Left ventricle myocardium inferior (tissue), 1 donor: ENCODE results near the gene MBD3L4. TPM values are rescaled to one million over a fixed set of nuclear protein-coding genes. Genes with fewer than 3 reads are reported as not detected.

Source experiments
- DNase-seq: peaks from one replicate; pipeline ENCODE4 v3.0.0-alpha.2; 2020
- H3K27ac ChIP-seq: fragments of 200-600 bp; replicated peaks from 2 replicates; pipeline ENCODE4 v1.8.0; 2021
- H3K27me3 ChIP-seq: fragments of 200-600 bp; 2 replicates; pipeline ENCODE4 v1.8.0; 2021; ENCODE audit warnings: low read depth
- H3K36me3 ChIP-seq: fragments of 200-600 bp; 2 replicates; pipeline ENCODE4 v1.8.0; 2021
- H3K4me1 ChIP-seq: fragments of 200-600 bp; 2 replicates; pipeline ENCODE4 v1.8.0; 2021
- H3K4me3 ChIP-seq: fragments of 200-600 bp; 2 replicates; pipeline ENCODE4 v1.8.0; 2021; ENCODE audit warnings: mild to moderate bottlenecking, moderate library complexity
- H3K9me3 ChIP-seq: fragments of 200-600 bp; replicated peaks from 2 replicates; pipeline ENCODE4 v1.8.0; 2021
- intact Hi-C: fragments of 100-400 bp; cut with micrococcal nuclease; formaldehyde crosslinking; loops from one replicate; pipeline ENCODE4 v1.11.0; 2022
- total RNA-seq: library from RNA; stranded (reverse); fragmentation: NEBNext Ultra II Directional; extraction: Animal tissue kit (Norgen Biotek cat#: 25700); gene quantifications from one replicate; pipeline ENCODE4 v1.2.1, GENCODE V29; 2021
- TF ChIP-seq, protein P1 (sequence below): fragments of 200-600 bp; IDR thresholded peaks from 2 replicates; pipeline ENCODE4 v1.8.0; 2021; ENCODE audit warnings: antibody characterized with exemption, mild to moderate bottlenecking, borderline replicate concordance
- donor health status: DM: no; HTN: yes; CAD: no; lungs with severe emphysema.

The MBD3L4 gene
- total RNA-seq, 1 donor from 2014 or later, result not detected

GRCh38 chr19:7072541-7072940 is 32.6 kb upstream of the MBD3L4 start:
- Histone ChIP-seq H3K27me3 (no peaks in the 10 kb centered on the region), H3K4me3 (no peak overlapping the region), H3K9me3 (peaks cover 26% of the 10 kb centered on the region), H3K27ac (no peak overlapping the region), H3K4me1 (peaks cover 16% of the 10 kb centered on the region), H3K36me3 (peaks cover 69% of the 10 kb centered on the region)
- intact Hi-C loops, result no loop called here
- TF ChIP-seq, protein P1, sequence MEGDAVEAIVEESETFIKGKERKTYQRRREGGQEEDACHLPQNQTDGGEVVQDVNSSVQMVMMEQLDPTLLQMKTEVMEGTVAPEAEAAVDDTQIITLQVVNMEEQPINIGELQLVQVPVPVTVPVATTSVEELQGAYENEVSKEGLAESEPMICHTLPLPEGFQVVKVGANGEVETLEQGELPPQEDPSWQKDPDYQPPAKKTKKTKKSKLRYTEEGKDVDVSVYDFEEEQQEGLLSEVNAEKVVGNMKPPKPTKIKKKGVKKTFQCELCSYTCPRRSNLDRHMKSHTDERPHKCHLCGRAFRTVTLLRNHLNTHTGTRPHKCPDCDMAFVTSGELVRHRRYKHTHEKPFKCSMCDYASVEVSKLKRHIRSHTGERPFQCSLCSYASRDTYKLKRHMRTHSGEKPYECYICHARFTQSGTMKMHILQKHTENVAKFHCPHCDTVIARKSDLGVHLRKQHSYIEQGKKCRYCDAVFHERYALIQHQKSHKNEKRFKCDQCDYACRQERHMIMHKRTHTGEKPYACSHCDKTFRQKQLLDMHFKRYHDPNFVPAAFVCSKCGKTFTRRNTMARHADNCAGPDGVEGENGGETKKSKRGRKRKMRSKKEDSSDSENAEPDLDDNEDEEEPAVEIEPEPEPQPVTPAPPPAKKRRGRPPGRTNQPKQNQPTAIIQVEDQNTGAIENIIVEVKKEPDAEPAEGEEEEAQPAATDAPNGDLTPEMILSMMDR, result no peak
- DNase-seq, result no peak

GRCh38 chr19:7069904-7070226 is 29.9 kb upstream of the MBD3L4 start:
- Histone ChIP-seq H3K36me3 (peaks cover 43% of the 10 kb centered on the region), H3K27me3 (no peaks in the 10 kb centered on the region), H3K9me3 (peaks cover 7% of the 10 kb centered on the region), H3K27ac (peak overlapping the region; percentile 92), H3K4me3 (peak overlapping the region; percentile 96), H3K4me1 (peaks cover 16% of the 10 kb centered on the region)
- no peak for DNase-seq
- intact Hi-C loops, result no loop called here
- TF ChIP-seq, protein P1, result no peak

GRCh38 chr19:7069042-7069903 is 29.3 kb upstream of the MBD3L4 start, which contains the start of gene ZNF557:
Gene ZNF557, plus strand, starts transcription at chr19:7069703. Its CDS starts 5,372 bp downstream, at chr19:7075075.
- intact Hi-C loops, result no loop called here
- Histone ChIP-seq H3K36me3 (peaks cover 38% of the 10 kb centered on the region), H3K27me3 (no peaks in the 10 kb centered on the region), H3K9me3 (peaks cover 7% of the 10 kb centered on the region), H3K4me3 (peak within 1 kb of the TSS; percentile 96), H3K4me1 (peaks cover 16% of the 10 kb centered on the region), H3K27ac (peak within 1 kb of the TSS; percentile 92)
- DNase-seq, result peak; percentile 99
- TF ChIP-seq, protein P1, result no peak

DNA sequence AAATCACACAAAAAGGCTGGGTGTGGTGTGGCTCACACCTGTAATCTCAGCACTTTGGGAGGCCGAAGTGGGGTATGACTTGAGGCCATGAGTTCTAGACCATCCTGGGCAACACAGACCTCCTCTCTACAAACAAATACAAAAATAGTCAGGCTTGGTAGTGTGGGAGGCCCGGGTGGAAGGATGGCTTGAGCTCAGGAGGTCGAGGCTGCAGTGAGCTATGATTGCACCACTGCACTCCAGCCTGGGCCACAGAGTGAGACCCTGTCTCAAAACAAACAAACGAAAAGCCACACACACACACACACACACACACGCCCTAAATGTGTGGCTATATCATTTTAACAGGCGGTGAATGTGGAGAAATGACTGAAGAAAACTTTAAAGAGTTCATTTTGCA is 28.6 kb upstream of the MBD3L4 start:
- H3K4me1 ChIP-seq, result peaks cover 16% of the 10 kb centered on the region
- intact Hi-C loops, result no loop called here
- H3K4me3 ChIP-seq, result peak overlapping the region; percentile 96
- peaks cover 7% of the 10 kb centered on the region for H3K9me3 ChIP-seq
- peaks cover 31% of the 10 kb centered on the region for H3K36me3 ChIP-seq
- peak overlapping the region; percentile 92 for H3K27ac ChIP-seq
- no peaks in the 10 kb centered on the region for H3K27me3 ChIP-seq
- TF ChIP-seq, protein P1, result no peak
- DNase-seq, result no peak

GRCh38 chr19:7067716-7068115 is 27.7 kb upstream of the MBD3L4 start:
- no peaks in the 10 kb centered on the region for H3K27me3 ChIP-seq
- H3K4me3 ChIP-seq, result no peak overlapping the region
- H3K4me1 ChIP-seq, result peaks cover 16% of the 10 kb centered on the region
- peaks cover 22% of the 10 kb centered on the region for H3K36me3 ChIP-seq
- TF ChIP-seq, protein P1, result no peak
- intact Hi-C loops, result no loop called here
- H3K9me3 ChIP-seq, result peaks cover 7% of the 10 kb centered on the region
- H3K27ac ChIP-seq, result no peak overlapping the region
- no peak for DNase-seq
